CD4-positive, alpha-beta T cell treated with Interleukin-12 subunit alpha and Interleukin-12 subunit beta, for 1 hour (primary cell): ENCODE measurements around the gene CDC42BPG.

Source experiments
- DNase-seq: peaks from one replicate; pipeline ENCODE4 v3.0.0-alpha.2; 2020

The CDC42BPG gene

GRCh38 chr11:64784813-64785581 lies 59.5 kb downstream of the CDC42BPG start:
- no peak for DNase-seq

GRCh38 chr11:64778473-64779298 lies 65.8 kb downstream of the CDC42BPG start, which contains the start of gene SF1:
Gene SF1, minus strand, starts transcription at chr11:64778542. Its CDS starts 150 bp downstream, at chr11:64778392.
- peak; percentile 100 for DNase-seq

GRCh38 chr11:64778223-64778472 lies 66.3 kb downstream of the CDC42BPG start:
- no peak for DNase-seq

DNA sequence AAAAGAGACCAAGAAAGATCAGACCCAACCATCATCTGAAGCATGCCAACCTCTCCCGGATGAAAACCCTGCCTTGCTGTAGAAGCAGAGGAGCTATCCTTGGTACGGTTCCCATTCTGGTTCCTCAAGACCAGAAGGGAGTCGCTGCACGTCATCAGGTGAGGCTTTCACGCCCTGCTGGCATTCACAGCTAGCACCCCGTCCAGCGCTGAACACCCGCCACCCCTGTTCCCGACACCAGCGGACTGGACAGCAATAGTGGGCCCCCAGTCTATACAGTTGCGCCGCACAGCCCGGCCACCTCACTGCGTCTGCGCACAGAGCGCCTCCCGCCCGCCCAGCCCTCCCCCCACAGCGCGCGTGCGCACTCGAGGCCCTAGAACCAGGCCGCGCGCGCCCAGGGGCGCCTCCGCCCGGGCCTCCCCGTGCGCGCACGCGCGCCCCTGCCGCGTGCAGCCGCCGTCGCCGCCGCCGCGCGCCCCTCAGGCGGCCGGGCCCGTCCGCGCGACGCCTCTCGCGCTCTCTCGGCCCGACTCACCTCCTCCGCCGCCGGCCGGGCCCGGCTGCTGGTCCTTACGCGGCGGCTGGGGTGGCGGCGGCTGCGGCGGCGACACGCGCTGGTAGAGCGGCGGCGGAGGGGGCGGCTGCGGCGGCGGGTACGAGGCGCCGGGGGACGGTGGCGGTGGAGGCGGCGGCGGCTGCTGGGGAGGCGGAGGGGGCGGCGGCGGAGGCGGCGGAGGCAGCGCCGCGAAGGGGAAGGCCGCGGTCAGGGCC lies 66.8 kb downstream of the CDC42BPG start:
- peak; percentile 84 for DNase-seq

GRCh38 chr11:64776875-64777274 lies 67.6 kb downstream of the CDC42BPG start:
- no peak for DNase-seq

DNA sequence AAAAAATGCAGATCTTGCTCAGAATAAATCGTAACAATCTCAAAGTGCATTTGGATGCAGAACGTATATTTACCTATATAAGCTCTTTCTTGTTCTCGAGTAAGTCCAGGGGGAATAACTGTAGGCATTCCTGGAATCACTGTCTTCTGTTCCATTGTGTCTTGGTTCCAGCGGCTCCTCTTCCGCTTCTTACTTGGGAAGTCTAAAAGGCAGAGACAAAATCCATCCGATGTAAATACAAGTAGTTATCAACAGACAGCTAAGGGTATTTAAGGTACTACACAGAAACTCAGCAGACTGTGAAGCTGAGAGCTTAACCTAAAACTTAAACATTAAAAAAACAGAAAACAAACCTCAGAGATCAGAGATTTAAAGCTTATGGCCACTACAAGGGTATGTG lies 68.0 kb downstream of the CDC42BPG start:
- no peak for DNase-seq

GRCh38 chr11:64774144-64774543 lies 70.3 kb downstream of the CDC42BPG start:
- DNase-seq, result no peak
